Lower leg skin (tissue), 4 donors: ENCODE measurements around the gene STOX1. TPM values are rescaled to one million over a fixed set of nuclear protein-coding genes. Genes with fewer than 3 reads are reported as not detected.
"Not testable (repeated sequence)": the region's sequence is repeated elsewhere in the genome, so short reads cannot be mapped to it uniquely, and the experiment has no call there.

Source experiments
- DNase-seq, 2 donors: peaks; one replicate each; pipeline ENCODE4 v3.0.0-alpha.2; 2019; ENCODE audit warnings: low spot score in 2 of 2
- H3K4me3 ChIP-seq: fragments of 200-600 bp; sonication (generic); 2 replicates; pipeline ENCODE4 v1.5.1; 2017; ENCODE audit warnings: mild to moderate bottlenecking, low read depth; ENCODE audit not compliant: poor library complexity, severe bottlenecking
- POLR2A ChIP-seq, 2 donors: fragments of 450-650 bp; IDR thresholded peaks; one replicate each; pipeline ENCODE4 v1.6.1; 2016 to 2017; ENCODE audit warnings: antibody characterized with exemption in 2 of 2, mild to moderate bottlenecking in 1 of 2, moderate library complexity in 1 of 2
- WGBS, 2 donors: methylation state at CpG; one replicate each; pipeline ENCODE4 v1.1.5; 2018; 5-methylcytosine and 5-hydroxymethylcytosine counted together
- intact Hi-C: fragments of 100-400 bp; cut with DNase I; formaldehyde crosslinking; loops from one replicate; pipeline ENCODE4 v1.15.0; 2023; ENCODE audit warnings: low total_unique reads
- total RNA-seq, 4 donors: library from RNA; depleted of rRNA; stranded (reverse); fragments of >200 nt; gene quantifications; one replicate each; pipeline ENCODE4 v1.1.0, GENCODE V29; 2016
- TF ChIP-seq, protein P1 (sequence below), 3 donors: fragments of 450-650 bp; IDR thresholded peaks; one replicate each; pipeline ENCODE4 v1.5.1; 2016; ENCODE audit warnings: antibody characterized with exemption in 3 of 3, mild to moderate bottlenecking in 3 of 3, moderate library complexity in 2 of 3

The STOX1 gene
- total RNA-seq, 4 donors from 2014 or later: 1.5 to 2.6 (median 1.9) TPM

GRCh38 chr10:68938117-68938516, 110.8 kb downstream of the STOX1 start:
- no peak for DNase-seq
- 59 to 67% methylated on average over 2 of the region's 2 CpGs for WGBS, 2 donors
- H3K4me3 ChIP-seq: no peak overlapping the region
- intact Hi-C loops: no loop called here
- no peak for TF ChIP-seq POLR2A (IDR thresholded peaks at IDR 0.05)
- TF ChIP-seq, protein P1, sequence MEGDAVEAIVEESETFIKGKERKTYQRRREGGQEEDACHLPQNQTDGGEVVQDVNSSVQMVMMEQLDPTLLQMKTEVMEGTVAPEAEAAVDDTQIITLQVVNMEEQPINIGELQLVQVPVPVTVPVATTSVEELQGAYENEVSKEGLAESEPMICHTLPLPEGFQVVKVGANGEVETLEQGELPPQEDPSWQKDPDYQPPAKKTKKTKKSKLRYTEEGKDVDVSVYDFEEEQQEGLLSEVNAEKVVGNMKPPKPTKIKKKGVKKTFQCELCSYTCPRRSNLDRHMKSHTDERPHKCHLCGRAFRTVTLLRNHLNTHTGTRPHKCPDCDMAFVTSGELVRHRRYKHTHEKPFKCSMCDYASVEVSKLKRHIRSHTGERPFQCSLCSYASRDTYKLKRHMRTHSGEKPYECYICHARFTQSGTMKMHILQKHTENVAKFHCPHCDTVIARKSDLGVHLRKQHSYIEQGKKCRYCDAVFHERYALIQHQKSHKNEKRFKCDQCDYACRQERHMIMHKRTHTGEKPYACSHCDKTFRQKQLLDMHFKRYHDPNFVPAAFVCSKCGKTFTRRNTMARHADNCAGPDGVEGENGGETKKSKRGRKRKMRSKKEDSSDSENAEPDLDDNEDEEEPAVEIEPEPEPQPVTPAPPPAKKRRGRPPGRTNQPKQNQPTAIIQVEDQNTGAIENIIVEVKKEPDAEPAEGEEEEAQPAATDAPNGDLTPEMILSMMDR (IDR thresholded peaks at IDR 0.05): no peak

DNA sequence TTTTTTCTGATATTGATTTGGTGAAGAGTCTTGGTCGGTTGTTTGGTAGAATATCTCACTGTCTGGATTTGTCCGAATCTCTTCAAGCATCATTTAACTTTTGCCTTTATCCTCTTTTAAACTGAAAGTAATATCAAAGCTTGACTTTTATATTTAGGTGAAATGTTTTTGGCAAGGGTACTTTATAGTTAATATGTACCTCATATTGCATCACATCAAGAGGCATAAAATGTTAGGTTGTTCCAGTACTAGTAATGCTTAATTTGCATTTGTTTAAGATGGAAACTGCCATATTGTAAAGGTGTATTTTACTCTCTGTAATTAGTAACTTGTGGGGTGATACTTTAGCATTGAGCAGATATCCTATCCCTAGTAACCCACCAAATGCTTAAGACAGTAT, 111.6 kb downstream of the STOX1 start:
- 97% methylated on average over 2 of the region's 2 CpGs for WGBS, 2 donors
- intact Hi-C loops: no loop called here

GRCh38 chr10:68940917-68941316, 113.6 kb downstream of the STOX1 start:
- intact Hi-C loops, DNase-seq, H3K4me3 ChIP-seq: not testable (repeated sequence)

More for the DNA sequence above, 111.6 kb downstream of the STOX1 start:
- TF ChIP-seq, protein P1 (IDR thresholded peaks at IDR 0.05): no peak
- no peak for TF ChIP-seq POLR2A (IDR thresholded peaks at IDR 0.05)
- DNase-seq: no peak
- no peak overlapping the region for H3K4me3 ChIP-seq

Other genes starting within 250 kb of the STOX1 start
- gene CCAR1, start 106.3 kb upstream of the STOX1 start, total RNA-seq: 10 to 100 TPM; 19.1 to 41.4 (median 28.9) TPM
- 10 to 100 TPM; 26.8 to 42.7 (median 31.5) TPM for gene DDX50, start 73.8 kb downstream of the STOX1 start, total RNA-seq
- 10 to 100 TPM; 41.9 to 55.5 (median 47.9) TPM for gene DDX21, start 128.6 kb downstream of the STOX1 start, total RNA-seq
- 10 to 100 TPM; 21.9 to 23.8 (median 22.9) TPM for gene KIFBP, start 161.3 kb downstream of the STOX1 start, total RNA-seq